Measurements from ENCODE around the gene PRKAR2B.
"Not testable (repeated sequence)": the region's sequence is repeated elsewhere in the genome, so short reads cannot be mapped to it uniquely, and the experiment has no call there.

PRKAR2B gene

DNA sequence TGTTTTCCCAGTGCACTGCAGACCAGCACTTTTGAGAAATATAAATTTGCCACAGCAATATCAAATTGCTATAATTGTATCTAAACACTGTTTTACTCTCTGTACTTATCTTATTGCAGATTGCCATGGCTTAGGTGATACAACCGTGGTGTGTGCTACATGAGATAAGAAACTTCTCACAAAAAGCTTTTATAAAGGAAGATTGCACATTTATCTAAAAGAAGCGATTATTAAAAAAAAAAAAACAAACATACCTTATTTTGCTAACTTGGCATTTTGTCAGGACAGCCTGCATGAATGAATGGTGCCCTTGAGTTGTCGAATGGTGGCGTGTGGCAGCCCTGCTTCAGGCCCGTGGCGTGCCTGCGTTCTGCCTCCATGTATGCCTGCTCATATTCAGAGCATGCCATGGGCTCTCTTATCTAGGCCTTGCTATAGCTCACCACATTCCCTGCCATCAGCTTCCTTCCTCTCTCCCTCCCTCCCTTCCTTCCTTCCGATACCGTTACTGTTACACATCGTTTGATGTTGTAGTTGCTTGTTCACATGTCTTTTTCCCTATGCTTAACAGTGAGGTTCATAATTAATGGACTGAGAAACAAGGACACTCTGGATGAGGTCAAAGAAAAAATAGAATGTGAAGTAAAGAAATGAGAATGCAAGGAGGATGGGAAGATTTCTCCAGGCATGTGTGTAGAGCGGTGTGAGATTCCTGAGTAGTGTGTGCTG is 34.9 kb downstream of the PRKAR2B start:
- no peak for DNase-seq

DNA sequence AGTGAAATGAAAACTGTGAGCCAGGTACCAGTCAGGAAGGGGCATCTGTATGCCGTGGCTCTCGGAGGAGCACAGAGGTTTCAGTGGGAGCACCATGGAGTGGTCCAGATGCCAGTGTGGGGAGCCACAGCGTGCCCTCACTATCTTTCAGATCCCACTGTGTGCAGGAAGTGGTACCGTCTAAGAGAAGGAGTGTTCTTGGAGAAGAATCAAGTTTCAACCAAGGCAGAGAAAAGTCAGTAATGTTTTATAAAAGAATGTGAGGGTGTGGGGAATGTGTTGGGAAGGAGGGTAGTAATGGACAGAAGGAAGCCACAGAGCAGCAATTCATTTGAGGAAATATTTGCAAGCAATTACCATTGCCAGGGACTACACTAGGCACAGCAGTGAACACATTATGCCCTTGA is 35.6 kb downstream of the PRKAR2B start:
- no peak for DNase-seq

DNA sequence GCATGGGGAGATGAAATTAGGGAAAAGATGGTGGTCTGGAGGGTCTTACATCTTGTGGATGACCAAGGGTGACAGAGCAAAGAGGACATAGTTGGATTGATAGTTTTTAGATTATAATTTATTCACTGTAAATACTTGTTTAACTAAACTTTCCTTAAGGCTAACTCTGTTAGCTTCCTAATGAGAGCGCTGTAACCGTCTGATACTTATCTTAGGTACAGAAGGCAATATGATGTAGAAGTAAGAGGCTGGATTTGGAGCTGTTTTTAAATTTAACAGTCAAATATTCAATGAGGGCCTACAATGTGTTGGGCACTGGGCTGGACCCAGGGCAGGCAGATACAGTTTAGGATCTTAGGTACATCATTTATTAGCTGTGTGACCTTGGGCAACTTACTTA is 36.0 kb downstream of the PRKAR2B start:
- no peak for DNase-seq

DNA sequence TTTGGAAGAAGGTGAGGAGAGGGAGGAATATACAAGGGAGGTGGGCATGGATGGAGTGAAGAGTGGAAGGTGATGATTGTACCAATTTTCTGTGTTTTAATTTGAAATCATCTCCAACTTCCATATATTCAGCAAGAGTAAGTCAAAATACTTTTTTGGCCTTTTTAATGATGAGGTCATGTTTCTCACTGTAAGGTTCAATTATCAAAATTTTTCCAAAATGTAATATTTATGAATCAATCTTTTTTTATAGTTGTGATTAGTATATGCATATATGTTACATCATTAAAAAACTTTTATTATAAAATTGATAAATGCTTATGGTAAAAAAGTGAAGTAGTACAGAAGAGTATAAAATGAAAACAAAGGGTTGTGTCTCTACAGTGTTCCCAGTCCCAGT is 40.7 kb downstream of the PRKAR2B start:
- no peak for DNase-seq

DNA sequence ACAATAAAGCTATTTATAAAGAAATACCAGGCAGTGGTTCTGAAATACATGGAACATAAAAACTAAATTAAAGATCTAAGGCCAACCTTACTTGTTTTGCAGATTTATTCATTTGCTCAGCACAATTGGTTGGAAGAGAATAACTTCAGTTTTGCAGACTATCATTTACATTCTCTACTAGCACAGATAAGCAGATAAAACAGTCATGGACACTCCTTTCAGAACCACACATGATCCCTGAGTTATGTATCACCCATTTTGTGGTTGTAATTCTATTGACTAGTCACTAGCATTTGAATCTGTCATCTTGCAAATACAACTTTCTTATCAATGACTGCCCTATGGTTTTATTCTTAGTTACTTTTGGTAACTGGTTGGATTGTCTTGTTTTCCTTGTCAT is 45.1 kb downstream of the PRKAR2B start:
- no peak for DNase-seq

DNA sequence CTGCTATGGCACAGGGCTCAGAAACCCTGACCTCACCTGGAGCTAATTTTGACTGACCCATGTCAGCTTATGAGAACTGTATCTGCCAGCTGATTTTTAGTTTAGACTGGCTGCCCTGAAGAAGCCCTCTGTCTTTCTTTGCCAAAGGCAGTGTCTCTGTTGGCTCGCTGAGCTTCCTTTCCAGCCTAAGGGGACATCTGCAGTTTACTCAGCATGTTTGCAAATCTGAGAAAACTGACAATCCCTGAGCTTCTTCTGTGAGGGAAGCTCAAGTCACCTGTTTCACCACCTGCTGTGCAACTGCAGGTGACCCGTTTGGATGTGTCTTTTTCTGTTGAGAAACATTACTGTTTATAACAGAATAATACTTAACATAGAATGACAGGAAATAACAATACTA is 46.0 kb downstream of the PRKAR2B start:
- no peak for DNase-seq

DNA sequence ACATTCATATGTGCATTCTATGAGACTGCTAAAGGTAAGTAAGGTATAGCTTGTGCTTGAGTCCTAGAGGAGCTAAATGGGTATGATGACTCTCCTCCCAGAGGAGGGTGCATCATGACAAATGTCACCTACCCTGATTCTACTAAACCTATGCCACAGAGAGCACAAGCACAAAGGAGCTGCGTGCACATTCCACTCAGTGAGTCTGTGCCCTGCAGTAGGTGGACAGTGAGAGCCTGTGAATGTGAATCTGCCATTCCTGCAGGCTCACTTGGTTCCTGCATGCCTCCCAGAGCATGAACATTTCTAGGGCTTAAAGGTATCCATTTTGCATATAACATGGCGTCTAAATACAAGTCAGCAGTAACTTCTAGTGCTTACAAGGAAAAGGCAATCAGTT is 46.8 kb downstream of the PRKAR2B start:
- DNase-seq, result no peak

DNA sequence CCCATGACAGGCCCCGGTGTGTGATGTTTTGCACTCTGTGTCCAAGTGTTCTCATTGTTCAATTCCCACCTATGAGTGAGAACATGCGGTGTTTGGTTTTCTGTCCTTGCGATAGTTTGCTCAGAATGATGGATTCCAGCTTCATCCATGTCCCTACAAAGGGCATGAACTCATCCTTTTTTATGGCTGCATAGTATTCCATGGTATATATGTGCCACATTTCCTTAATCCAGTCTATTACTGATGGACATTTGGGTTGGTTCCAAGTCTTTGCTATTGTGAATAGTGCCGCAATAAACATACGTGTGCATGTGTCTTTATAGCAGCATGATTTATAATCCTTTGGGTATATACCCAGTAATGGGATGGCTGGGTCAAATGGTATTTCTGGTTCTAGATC is 49.2 kb downstream of the PRKAR2B start:
- not testable (repeated sequence) for DNase-seq

DNA sequence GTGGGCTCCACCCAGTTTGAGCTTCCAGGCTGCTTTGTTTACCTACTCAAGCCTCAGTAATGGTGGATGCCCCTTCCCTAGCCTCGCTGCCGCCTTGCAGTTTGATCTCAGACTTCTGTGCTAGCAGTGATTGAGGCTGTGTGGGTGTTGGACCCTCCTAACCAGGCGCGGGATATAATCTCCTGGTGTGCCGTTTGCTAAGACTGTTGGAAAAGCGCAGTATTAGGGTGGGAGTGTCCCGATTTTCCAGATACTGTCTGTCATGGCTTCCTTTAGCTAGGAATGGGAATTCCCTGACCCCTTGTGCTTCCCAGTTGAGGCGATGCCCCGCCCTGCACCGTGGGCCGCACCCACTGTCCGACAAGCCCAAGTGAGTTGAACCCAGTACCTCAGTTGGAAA is 54.6 kb downstream of the PRKAR2B start:
- DNase-seq, result not testable (repeated sequence)

DNA sequence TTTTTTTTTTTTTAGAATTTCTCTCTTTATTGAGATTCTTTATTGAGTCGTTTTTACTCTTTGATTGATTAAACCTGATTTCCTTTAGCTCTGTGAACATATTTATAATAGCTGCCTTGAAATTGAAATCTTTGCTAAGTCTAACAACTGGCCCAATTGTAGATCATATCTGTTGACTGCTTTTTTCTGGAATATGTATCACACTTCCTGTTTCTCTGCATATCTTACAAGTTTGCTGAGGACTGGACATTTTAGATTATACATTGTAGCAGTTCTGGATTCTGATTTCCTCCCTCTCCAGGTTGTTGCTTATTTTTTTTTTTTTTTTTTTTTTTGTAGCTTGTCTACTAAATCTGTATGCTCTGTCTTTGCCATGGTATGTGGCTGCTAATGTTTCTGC is 56.3 kb downstream of the PRKAR2B start:
- DNase-seq, result no peak

DNA sequence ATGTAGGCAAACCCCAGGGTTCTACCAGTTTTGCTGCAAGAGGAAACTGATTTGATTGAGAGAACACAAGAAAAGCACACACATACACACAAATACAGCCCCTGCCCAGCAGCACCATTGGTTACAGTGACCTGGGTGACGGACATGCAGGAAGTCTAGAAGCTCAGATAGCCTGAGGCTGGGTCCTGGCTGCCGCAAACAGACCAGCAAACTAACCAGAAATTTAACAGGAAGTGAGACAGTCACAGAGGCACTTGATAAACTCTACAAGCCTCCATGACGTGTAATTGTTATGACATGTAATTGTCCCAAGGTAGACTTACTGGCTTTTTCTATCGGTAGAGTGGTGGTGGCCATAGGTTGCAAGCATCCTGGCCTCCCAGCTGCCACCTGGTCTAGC is 58.9 kb downstream of the PRKAR2B start:
- DNase-seq, result no peak

DNA sequence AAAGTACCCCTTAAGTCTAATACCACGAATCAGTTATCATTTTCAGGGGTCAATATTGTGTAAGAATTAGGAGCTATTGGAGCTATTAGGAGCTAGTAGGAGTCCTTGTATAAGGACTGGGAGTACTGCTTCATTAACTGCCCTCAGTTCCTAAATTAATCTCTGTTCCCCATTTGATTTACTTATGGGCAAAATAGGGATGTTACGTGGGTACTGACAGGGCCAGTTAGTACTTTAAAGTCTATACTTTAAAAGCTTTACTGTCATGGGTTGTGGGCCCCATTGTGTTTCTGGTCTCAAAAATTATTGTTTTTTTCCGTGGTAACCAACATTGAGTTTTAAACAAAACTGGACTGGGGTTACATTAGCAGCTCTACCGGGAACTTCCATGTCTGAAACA is 60.3 kb downstream of the PRKAR2B start:
- DNase-seq, result no peak

DNA sequence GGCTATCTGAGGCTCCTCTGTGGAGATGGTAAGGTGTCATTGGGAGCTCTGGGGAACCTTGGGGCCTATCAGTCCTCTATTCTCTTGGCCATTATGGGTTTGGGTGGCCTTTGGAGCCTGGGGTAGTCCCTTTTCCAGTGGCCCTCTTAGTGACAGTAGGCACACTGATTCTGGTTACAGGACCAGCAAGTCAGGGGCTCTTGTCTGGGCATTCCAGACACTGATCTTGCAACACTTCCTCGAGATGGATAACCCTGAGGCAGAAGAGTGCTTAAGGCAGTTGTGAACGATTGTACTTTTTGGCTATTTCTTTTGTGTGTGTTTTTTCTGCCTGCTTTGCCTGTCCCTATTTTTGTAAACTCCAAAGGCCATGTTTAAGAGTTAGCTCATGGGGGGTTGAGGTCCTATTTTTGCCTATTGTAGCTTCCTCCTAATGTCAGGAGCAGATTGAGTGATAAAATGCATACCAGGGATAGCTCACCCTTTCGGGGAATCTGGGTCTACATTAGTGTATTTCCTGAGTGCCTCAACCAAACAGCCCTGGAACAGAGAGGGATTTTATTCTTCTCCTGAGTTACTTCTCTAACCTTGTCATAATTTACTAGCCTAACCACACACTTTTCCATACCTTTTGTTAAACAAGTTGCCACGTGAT is 61.2 kb downstream of the PRKAR2B start:
- no peak for DNase-seq

DNA sequence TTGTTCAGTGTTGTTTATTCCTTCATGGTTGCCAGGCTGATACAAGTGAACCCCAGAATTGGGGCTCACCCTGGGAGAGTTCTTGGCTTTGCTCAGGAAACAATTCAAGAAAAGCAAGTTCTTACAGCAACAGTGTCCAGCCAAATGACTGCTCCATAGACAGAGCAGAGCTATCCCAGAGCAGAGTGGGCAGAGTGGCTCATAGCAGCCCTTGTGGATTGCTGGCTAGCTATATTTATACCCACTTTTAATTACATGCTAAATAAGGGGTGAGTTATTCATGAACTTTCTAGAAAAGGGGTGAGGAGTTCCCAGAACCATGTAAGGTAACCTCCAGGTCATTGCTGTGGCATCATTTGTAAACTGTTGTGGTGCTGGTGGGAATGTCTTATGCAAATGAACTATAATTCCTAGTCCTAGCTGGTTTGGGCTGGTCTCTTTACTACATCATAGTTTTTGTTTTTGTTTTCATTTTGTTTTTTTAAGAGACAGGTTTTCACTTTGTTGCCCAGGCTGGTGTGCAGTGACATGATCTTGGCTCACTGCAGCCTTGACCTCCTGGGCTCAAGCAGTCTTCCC is 64.4 kb downstream of the PRKAR2B start:
- no peak for DNase-seq

DNA sequence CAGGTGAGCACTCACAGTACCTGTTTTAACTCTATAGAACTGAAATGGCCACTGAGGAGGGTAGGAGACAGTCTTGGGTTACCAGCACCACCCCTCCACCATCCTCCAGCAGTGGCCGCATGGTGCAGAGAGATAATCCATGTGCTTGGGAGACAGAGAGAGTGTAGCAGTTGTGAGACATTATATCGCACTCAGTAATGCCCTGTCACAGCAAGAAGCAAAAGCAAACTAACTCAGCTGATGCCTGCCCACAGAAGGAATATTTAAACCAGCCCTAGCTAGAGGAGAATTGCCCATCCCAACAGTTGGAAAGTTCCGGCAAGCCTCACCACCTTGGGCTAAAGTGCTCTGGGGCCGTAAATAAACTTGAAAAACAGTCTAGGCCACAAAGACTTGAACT is 65.5 kb downstream of the PRKAR2B start:
- no peak for DNase-seq

DNA sequence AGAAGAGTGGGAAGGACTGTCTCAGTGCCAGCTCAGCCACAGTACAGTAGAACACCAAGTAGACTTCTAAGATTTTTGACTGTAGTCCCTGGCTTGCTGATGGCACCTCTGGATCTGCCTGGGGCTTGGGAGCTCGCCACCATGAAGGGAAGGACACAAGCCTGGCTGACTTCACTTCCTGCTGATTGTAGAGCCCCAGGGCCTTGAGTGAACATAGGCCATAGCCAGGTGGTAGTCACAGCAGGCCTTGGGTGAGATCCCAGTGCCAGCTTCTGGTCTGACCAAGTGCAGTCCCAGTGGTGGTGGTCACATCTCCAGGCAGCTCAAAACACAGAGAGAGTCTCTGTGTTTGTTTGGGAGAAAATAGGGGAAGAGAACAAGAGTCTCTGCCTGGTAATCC is 66.7 kb downstream of the PRKAR2B start:
- DNase-seq, result no peak

DNA sequence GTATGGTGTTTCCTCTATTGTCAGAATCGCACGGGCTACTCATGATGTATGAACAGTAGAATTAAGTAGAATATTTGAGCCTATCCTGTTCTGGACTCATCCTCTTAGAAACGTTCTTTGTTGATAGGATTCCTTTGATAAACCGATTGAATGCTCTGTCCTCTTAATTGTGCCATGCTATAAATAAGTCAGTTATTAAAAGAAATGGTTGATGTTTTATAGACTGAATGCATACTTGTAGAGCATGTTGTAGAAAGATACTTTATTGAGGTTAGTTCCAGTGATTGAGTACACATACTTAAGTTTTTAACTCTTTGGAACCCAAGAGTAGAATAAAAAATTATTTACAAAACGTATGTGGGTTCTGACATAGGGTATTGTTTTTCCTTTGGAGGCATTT is 69.4 kb downstream of the PRKAR2B start:
- no peak for DNase-seq

DNA sequence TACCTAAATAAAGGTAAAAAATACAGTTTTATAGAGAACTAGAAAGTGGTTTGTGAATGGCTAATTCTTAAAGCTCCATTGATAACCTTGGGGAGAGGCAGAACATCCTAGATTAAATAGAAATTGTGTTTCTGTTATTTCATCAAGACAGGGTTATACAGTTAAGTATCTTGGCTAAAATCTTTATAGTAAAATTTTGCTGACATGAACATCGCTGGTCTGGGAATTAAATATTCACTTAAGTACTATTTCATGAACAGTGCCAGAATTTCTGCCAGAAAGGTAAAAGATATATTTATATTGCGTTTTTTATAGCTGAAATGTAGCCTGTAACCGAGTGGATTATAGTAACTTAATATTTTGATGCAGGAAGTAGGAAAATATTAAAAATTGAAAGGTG is 70.6 kb downstream of the PRKAR2B start:
- no peak for DNase-seq

DNA sequence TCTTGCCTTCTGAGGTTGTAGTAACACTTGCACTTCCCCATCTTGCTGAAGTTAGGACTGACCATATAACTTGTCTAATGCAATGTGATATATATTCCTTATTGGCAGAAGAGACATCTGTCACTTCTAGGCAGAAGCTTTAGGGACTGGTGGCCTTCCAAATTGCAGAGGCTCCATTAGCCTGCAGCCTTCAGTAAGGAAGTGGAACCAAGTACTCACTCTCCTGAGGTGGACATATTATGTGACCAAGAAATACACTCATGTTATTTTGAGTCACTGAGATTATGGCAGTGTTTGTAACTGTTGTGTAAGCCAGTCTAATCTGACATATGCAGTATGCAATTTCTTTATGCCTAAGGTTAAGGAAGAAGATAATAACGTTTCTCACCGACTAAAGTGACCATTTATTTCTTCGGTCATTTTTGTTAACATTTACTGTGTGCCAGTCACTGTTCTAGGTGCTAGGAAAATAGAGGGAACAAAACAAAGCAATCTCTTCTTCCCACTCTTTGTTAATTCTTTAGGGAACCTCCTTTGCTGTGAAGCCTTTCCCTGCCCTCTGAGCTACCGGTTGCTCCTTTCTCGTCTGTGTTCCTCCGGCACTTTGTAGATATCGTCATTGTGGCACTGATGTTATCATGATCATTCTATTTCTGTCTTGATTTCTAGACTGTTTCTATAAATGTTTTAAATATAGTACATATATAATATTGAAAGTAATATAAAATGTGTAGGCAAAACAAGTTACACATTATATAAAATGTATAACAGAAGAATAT is 71.4 kb downstream of the PRKAR2B start:
- DNase-seq, result no peak

DNA sequence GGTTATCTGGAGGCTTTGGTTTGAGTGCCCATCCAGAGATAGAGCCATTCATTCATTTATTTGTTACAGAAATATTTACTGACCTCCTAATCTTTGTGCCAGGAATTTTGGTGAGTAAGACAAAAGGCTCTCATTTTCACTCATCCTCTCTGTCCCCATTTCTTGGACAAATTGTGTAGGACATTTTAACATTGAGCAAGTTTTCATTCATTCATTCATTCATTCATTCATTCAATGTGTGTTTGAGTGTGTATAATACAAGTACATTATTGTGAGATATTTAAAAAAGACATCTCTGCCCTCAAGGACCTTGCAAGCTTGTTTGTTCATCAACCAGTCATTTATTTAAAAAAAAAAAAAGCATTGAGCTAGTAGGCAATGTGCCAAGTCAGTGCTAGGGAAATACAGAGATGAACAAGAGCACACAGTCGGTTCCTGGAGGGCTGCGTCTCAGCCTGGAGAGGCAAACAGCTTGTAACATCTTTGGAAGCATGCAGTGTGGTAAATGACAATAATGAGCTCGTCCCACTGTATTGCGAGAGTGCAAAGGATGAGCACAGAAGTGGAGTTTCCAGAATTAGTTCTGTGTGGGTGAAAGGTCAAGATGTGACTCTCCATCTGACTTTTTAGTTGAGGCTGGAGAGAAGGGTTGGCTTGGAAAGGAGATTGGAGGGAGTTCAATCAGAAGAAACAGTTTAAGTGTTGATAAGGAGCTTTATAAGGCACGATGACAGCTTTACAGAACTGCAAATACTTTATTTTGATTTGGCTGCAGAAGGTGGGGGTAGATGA is 73.8 kb downstream of the PRKAR2B start:
- DNase-seq, result no peak

DNA sequence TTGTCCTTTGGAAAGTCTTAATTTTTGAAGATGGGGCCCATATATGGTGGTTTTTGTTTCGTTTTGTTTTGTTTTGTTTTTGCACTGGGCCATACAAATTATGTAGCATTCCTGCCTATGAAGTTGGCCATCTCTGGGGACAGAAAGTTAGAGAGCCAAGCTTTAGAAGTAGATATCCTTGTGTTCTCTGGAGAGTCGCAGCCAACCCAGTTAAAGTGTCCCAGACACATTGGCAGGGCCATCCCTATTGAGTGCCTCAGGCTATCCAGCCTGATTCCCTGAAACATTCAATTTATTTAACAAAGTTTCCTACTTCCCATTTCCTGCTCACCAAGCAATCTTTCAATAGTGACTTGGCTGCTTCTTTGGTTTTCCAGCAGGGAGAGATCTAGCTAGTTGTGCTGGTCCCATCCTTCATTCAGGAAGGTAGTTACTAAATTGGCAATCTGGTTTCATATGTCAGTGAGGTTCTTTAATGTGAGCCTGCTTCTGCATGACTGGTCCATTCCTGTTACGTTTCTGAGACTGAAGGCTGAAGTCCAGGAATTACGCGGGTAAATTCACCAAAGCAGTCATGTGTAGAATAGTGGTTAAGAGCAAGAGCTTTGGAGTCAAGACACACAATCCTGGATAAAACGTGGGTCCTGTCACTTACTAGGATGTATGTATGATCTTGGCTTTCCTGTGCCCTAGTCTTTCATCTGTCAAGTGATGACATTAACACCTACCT is 75.0 kb downstream of the PRKAR2B start:
- no peak for DNase-seq

DNA sequence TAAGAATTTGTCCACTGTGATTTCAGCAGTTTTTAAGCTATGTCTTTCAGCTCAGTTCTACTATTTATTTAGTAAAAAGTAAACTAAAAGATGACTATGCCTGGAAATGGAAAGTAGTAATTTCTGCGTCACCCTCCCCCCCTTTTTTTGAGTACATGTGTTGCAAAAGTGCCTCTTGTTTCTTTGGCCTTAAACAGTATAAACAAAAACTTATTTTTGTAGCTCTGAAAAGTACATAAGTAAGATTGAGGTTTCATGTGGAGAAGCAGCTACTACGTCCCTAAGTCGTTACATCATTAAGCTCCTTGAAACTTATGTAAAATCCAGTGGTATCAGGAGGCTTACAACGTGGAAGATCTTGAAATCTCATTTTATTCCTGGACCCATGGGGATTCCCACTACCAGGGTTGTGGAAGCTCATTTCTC is 78.0 kb downstream of the PRKAR2B start:
- no peak for DNase-seq
